Measurements from ENCODE around the gene DNAH17.
"Not testable (repeated sequence)": the region's sequence is repeated elsewhere in the genome, so short reads cannot be mapped to it uniquely, and the experiment has no call there.

The DNAH17 gene

GRCh38 chr17:78476149-78476548 lies 101.0 kb downstream of the DNAH17 start:
- no peak for DNase-seq

- DNase-seq, result no peak
Measured at GRCh38 chr17:78475211-78475610, 102.0 kb downstream of the DNAH17 start.

GRCh38 chr17:78474614-78475146 lies 102.5 kb downstream of the DNAH17 start:
- no peak for DNase-seq

GRCh38 chr17:78473951-78474613 lies 103.1 kb downstream of the DNAH17 start:
- peak; percentile 20 for DNase-seq

GRCh38 chr17:78472035-78472905 lies 104.9 kb downstream of the DNAH17 start:
- DNase-seq, result no peak

GRCh38 chr17:78471635-78472034 lies 105.6 kb downstream of the DNAH17 start:
- DNase-seq, result no peak

- DNase-seq, result no peak
Measured at GRCh38 chr17:78469443-78469842, 107.8 kb downstream of the DNAH17 start.

- no peak for DNase-seq
Measured at GRCh38 chr17:78468366-78468765, 108.8 kb downstream of the DNAH17 start.

- DNase-seq, result no peak
Measured at GRCh38 chr17:78466786-78467715, 110.1 kb downstream of the DNAH17 start.

- not testable (repeated sequence) for DNase-seq
Measured at GRCh38 chr17:78466109-78466785, 110.9 kb downstream of the DNAH17 start.

GRCh38 chr17:78462148-78462547 lies 115.0 kb downstream of the DNAH17 start:
- DNase-seq, result no peak

GRCh38 chr17:78461799-78462053 lies 115.5 kb downstream of the DNAH17 start:
- no peak for DNase-seq

- DNase-seq, result no peak
Measured at GRCh38 chr17:78460951-78461798, 116.0 kb downstream of the DNAH17 start.

GRCh38 chr17:78460176-78460675 lies 117.0 kb downstream of the DNAH17 start:
- no peak for DNase-seq

- DNase-seq, result no peak
Measured at GRCh38 chr17:78459696-78460095, 117.5 kb downstream of the DNAH17 start.

- DNase-seq, result peak; percentile 30
Measured at GRCh38 chr17:78458736-78459335, 118.4 kb downstream of the DNAH17 start.

GRCh38 chr17:78458091-78458490 lies 119.1 kb downstream of the DNAH17 start:
- DNase-seq, result no peak

- no peak for DNase-seq
Measured at GRCh38 chr17:78454346-78454745, 122.8 kb downstream of the DNAH17 start.

GRCh38 chr17:78451753-78452152 lies 125.4 kb downstream of the DNAH17 start:
- DNase-seq, result no peak

- peak; percentile 30 for DNase-seq
Measured at GRCh38 chr17:78450696-78451345, 126.4 kb downstream of the DNAH17 start.

Data from eye (tissue), 1 donor.